Cerebellar cortex (tissue), 1 donor: Measurements from ENCODE around the gene TBCB.
"Not testable (repeated sequence)": the region's sequence is repeated elsewhere in the genome, so short reads cannot be mapped to it uniquely, and the experiment has no call there.

Source experiments
- DNase-seq: peaks from one replicate; pipeline ENCODE4 v3.0.0-alpha.2; 2015; ENCODE audit warnings: low spot score

The TBCB gene, protein sequence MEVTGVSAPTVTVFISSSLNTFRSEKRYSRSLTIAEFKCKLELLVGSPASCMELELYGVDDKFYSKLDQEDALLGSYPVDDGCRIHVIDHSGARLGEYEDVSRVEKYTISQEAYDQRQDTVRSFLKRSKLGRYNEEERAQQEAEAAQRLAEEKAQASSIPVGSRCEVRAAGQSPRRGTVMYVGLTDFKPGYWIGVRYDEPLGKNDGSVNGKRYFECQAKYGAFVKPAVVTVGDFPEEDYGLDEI

GRCh38 chr19:36115453-36116343 is at the start of gene TBCB:
Gene TBCB, plus strand, starts transcription at chr19:36115468. Its CDS starts 93 bp downstream, at chr19:36115561.
- no peak for DNase-seq

- no peak for DNase-seq
Measured at GRCh38 chr19:36067681-36068080, 47.6 kb upstream of the TBCB start.

GRCh38 chr19:36068810-36069499 is 46.3 kb upstream of the TBCB start:
- not testable (repeated sequence) for DNase-seq

GRCh38 chr19:36072081-36072480 is 43.2 kb upstream of the TBCB start:
- no peak for DNase-seq

DNA sequence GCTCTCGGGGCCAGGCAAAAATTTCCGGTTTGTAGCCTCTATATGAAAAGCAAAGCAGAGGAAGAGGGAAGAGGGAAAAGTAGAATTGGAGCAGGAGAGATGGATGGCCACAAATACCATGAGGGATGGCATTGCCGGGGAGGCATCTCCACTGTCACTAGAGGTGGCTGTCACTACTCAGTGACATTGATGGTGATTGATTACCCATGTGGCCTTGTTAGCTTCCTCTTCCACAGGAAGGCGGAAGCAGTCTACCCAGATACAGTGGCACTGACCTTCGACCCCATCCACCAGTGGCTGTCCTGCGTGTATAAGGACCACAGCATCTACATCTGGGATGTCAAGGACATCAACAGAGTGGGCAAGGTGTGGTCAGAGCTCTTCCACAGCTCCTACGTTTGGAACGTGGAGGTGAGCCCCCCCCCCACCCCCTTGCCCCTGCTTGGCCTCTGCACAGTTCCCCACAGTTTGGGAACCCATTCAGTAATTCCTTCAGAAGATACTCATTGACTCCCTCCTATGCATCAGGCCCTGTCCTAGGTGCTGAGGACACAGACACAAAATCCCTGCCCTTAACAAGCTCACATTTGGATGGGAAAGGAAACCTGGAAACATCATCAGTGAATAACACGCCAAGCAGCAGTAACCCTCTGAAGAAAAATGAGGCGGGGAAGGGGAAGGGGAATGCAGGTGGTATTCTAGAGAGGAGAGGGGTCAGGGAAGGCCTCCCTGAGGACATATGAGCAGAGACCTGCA is 42.0 kb upstream of the TBCB start:
- no peak for DNase-seq

GRCh38 chr19:36079389-36079945 is 35.8 kb upstream of the TBCB start:
- no peak for DNase-seq

DNA sequence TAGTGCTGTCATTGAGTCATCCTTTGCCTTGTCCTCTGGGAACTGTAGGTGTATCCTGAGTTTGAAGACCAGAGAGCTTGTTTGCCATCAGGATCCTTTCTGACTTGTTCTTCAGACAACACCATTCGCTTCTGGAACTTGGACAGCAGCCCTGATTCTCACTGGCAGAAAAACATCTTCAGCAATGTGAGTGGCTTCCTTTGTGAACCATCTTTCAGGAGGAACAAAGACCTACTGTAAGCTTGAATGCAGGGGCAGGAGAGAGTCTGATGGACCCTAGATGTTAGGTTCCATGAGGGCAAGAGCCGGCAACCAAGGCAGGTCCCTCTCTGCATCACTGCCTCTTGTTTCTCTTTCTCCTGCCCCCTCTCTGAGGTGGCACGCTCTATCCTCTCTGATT is 33.9 kb upstream of the TBCB start:
- DNase-seq = no peak

GRCh38 chr19:36081894-36082293 is 33.4 kb upstream of the TBCB start:
- DNase-seq = no peak

DNA sequence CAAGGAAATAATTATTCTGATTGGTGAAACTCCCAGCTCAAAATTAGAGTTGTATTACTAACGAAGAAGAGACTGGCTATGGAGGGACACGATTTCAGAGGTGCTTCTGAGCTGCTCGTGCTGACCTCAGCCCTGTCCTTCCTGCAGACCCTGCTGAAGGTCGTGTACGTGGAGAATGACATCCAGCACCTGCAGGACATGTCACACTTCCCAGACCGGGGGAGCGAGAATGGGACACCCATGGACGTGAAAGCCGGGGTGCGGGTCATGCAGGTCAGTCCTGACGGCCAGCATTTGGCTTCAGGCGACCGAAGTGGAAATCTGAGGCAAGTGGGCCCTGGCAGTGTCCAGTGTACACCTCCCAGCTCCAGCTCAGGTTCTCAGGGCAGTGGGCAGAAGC is 32.4 kb upstream of the TBCB start:
- DNase-seq = no peak

DNA sequence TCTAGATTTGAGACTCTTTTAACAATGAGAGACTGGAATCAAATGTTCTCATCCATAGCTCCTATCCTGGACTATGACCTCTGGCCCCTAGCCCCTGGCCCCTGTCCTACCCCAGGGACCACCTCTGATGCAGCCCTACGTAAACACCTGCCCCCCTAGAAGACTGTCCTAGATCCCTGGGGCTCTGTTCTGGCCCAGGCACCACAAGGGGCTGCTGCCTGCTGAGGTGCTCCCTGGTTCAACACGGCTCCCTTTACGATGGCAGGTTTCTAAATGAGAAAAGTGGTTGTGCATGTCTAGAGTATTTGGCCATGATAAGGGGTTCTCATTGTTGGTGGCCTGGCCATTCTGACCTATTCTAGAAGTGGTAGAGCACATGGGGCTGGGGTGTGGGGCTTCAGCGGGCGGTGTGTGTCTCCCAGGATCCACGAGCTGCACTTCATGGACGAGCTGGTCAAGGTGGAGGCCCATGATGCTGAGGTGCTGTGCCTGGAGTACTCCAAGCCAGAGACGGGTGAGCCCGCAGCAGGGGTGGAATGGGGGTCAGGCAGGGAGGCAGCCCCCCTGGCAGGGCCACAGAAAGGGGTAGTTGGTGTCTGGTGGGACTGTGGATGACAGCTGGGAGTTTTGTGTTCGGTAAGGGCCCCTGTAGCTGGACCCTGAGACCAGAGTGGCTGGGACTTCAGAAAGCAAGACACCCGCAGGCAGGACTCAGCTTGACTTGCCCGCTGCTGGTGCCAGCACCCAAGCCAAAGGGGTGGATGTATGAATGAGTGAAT is 30.8 kb upstream of the TBCB start:
- DNase-seq = no peak

DNA sequence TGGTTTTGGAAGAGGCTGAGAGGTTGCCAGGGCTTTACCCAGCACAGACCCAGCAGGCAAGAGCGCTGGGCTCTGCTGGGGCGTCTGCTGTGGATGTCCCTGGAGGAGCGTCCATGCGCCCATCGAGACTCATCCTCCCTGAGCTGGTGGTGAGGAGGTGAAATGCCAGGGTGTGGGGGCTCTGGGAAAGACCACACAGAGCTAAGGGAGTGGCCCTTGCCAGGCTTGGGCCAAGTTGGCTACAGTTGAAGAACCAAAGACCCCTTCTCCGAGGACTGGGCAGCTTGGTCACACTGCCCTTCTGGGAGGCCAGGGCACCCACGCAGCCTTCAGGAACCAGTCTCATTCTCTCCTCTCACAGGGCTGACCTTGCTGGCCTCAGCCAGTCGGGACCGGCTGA is 28.9 kb upstream of the TBCB start:
- no peak for DNase-seq

DNA sequence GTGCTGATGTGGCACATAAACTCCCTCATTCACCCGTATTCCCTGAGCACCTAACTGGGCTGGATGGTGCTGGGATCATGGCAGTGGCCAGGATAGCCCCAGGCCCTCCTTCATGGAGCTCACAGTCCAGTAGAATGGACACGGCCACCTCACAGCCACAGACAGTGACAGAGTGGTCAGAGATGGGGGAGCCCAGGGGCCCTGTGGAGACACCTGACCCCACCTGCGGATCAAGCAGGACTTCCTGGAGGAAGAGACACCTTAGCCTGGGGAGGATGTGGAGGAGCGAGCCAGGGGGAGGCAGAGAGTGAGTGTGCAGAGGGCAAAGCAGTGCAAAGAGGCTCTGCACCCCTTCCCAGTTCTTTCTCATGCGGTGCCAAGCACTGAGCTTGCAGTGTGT is 25.4 kb upstream of the TBCB start:
- no peak for DNase-seq

DNA sequence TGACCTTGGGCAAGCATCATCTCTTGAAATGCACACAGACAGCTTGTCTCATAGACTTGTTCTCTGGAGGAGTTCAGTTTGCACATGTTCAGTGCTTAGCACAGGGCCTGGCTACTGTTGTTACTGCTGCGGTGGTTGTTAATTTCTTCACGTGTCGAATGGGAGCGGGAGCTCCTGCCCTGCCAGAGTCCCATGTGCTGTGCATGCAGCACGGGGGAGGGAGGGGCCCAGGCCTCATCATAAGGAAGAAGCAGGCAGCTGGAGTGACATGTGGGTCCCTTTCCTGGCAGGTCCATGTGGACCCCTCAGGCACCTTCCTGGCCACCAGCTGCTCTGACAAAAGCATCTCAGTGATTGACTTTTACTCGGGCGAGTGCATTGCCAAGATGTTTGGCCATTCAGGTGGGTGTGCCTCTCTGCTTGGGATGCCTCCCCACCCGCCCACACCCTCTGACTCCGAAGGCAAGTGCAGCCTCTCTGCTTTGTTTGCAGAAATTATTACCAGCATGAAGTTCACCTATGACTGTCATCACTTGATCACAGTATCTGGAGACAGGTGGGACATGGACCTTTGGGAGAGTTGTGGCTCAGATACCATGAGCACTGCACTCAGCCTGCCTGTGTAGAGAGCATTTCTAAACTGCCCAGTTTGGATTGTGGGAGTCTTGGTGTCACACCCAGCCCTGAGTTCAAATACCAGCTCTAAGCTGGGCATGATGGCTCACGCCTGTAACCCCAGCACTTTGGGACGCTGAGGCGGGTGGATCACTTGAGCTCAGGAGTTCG is 24.2 kb upstream of the TBCB start:
- DNase-seq = no peak

DNA sequence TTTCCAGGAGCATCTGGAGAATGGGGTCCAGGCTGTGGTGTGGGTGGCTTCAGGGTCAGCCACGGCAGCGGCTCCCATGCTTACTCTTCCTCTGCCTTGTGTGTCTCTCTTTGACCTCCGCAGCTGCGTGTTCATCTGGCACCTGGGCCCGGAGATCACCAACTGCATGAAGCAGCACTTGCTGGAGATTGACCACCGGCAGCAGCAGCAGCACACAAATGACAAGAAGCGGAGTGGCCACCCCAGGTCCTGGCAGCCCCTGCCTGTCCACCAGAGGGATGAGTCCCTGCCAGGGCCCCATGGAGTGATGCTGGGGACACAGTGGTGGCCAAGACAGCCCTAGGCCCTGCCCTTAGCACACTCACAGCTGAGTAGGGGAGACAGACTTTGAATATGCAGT is 22.7 kb upstream of the TBCB start:
- no peak for DNase-seq

DNA sequence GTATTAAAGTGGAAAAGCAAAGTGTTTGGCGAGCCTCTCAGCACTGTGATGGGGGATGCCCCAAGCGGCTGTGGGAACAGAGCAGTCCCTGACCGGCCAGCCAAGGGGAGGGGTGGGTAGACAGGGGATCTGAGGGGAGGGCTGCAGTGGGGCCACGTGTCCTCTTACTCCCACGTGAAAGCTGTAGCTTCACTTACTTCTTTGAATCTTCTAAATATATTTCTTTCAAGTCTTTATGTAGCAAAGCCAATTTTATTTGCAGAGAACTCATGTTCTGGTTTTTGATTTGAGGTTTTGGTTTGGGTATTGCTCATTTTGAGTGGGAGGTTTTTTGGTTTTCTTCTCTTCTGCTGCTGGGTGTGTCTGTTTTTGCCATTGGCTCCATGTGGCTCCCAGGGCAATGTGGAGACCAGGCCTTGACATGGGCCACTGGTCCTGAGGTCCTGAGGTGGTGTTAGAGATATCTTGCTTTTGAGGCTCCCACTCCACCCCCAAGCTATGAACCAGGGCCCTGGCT is 22.1 kb upstream of the TBCB start:
- no peak for DNase-seq

- peak; percentile 65 for DNase-seq
Measured at GRCh38 chr19:36093687-36094086, 21.6 kb upstream of the TBCB start.

GRCh38 chr19:36097036-36097435 is 18.2 kb upstream of the TBCB start:
- no peak for DNase-seq

- DNase-seq = peak; percentile 91
Measured at GRCh38 chr19:36099166-36099785, 16.0 kb upstream of the TBCB start.

GRCh38 chr19:36100476-36100875 is 14.8 kb upstream of the TBCB start:
- peak; percentile 80 for DNase-seq
